Hematopoietic multipotent progenitor cell treated with erythropoietin and hydrocortisone succinate and interleukin-3 and kit ligand, for 6 days (in vitro differentiated cells): ENCODE results near the gene PRF1.
A peak's percentile ranks its signal among the peaks of the same experiment; 100 is the strongest.

Experiments
- DNase-seq: peaks from one replicate; pipeline ENCODE4 v3.0.0-alpha.2; 2015

Gene PRF1

GRCh38 chr10:70558871-70559810 is 43.4 kb downstream of the PRF1 start:
- DNase-seq, result peak; percentile 83

- DNase-seq, result no peak
Observed at GRCh38 chr10:70558295-70558694, 44.2 kb downstream of the PRF1 start.

- no peak for DNase-seq
Observed at GRCh38 chr10:70557876-70558275, 44.7 kb downstream of the PRF1 start.

- no peak for DNase-seq
Observed at GRCh38 chr10:70557086-70557845, 45.3 kb downstream of the PRF1 start.

GRCh38 chr10:70555371-70555770 is 47.2 kb downstream of the PRF1 start:
- no peak for DNase-seq

GRCh38 chr10:70552586-70552985 is 50.0 kb downstream of the PRF1 start:
- DNase-seq, result no peak

- no peak for DNase-seq
Observed at GRCh38 chr10:70551971-70552422, 50.5 kb downstream of the PRF1 start.

- no peak for DNase-seq
Observed at GRCh38 chr10:70551466-70551865, 51.1 kb downstream of the PRF1 start.

GRCh38 chr10:70550459-70550858 is 52.1 kb downstream of the PRF1 start:
- DNase-seq, result no peak

- peak; percentile 79 for DNase-seq
Observed at GRCh38 chr10:70549962-70550458, 52.5 kb downstream of the PRF1 start.

- no peak for DNase-seq
Observed at GRCh38 chr10:70549351-70549961, 53.1 kb downstream of the PRF1 start.
